ENCODE measurements around the gene LARP1.
A peak's percentile ranks its signal among the peaks of the same experiment; 100 is the strongest.
"Not testable (repeated sequence)": the region's sequence is repeated elsewhere in the genome, so short reads cannot be mapped to it uniquely, and the experiment has no call there.

LARP1 gene

DNA sequence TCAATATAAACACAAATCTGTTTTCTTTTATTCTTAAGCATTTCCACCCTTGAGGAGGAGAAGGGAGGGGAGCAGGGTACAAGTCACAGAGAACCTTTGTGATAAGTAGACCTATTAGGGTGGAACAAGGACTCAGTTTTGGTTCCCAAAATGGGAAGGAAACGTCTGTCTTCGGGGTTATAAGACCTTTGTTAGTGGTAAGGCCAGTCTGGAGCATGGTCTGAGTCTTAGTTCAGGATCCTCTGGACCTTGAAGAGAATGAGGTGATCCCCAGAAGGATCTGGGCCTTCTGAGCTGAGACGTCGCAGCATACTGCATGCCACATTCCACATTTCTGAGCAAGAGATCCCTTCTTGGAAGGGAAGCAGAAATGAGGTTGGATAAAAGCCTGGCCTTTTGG is 58.0 kb downstream of the LARP1 start:
- Histone ChIP-seq H3K4me3 (ENCODE audit: low read length in 2 of 2) (no peak overlapping the region), H3K27me3 (ENCODE audit: control insufficient read depth in 1 of 2, insufficient read depth in 2 of 2, low read length in 2 of 2) (no peaks in the 10 kb centered on the region), H3K27ac (ENCODE audit: low read length) (no peak overlapping the region), H3K9me3 (ENCODE audit: control insufficient read depth in 2 of 2, low read length in 2 of 2) (no peaks in the 10 kb centered on the region), H3K4me1 (ENCODE audit: control insufficient read depth, insufficient read depth, low read length) (peaks cover 11% of the 10 kb centered on the region), H3K9ac (ENCODE audit: low read length in 2 of 2) (no peak overlapping the region), H3K36me3 (ENCODE audit: control insufficient read depth in 2 of 2, insufficient read depth in 2 of 2, low read length in 2 of 2) (peaks cover 43 to 54% of the 10 kb centered on the region in 2 donors)

DNA sequence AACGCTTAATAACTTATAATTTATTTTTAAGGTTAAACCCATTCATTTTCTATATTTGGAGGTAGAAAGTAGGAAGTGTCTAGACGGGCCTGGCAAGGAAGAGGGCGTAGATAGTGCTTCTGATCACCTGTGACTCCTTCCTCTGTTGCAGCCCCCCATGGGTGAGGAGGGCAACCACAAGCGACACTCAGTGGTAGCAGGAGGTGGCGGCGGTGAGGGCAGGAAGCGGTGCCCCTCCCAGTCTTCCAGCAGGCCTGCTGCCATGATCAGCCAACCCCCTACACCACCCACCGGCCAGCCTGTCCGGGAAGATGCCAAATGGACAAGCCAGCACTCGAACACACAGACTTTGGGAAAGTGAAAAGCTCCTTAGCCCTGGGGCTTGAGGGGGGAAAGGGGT is 58.6 kb downstream of the LARP1 start:
- peaks cover 15% of the 10 kb centered on the region for H3K4me1 ChIP-seq (ENCODE audit: control insufficient read depth, insufficient read depth, low read length)
- H3K9ac ChIP-seq (ENCODE audit: low read length in 2 of 2), result no peak overlapping the region
- H3K27me3 ChIP-seq (ENCODE audit: control insufficient read depth in 1 of 2, insufficient read depth in 2 of 2, low read length in 2 of 2), result no peaks in the 10 kb centered on the region
- no peaks in the 10 kb centered on the region for H3K9me3 ChIP-seq (ENCODE audit: control insufficient read depth in 2 of 2, low read length in 2 of 2)
- H3K27ac ChIP-seq (ENCODE audit: low read length), result no peak overlapping the region
- H3K36me3 ChIP-seq (ENCODE audit: control insufficient read depth in 2 of 2, insufficient read depth in 2 of 2, low read length in 2 of 2), result peaks cover 42 to 51% of the 10 kb centered on the region in 2 donors
- H3K4me3 ChIP-seq (ENCODE audit: low read length in 2 of 2), result no peak overlapping the region

DNA sequence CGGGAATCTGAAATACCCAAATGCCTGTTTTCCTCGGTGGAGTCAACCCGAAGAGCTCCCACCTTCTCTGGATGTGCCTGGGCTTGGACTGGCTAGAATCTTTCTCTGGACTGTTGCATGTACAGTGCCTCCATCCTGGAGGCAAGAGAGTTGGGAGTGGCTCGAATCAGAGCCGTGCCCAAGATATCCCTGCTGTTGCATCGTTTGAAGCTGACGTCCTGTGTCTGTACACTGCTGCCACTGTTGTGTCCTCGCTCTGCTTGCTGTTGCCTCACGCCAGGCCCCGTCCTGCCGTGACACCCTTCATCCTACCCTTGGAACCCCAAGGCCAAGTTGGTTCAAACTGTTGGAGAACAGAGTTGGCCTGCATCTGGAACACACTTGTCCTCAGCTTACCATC is 59.8 kb downstream of the LARP1 start:
- H3K4me1 ChIP-seq (ENCODE audit: control insufficient read depth, insufficient read depth, low read length), result peaks cover 20% of the 10 kb centered on the region
- H3K9ac ChIP-seq (ENCODE audit: low read length in 2 of 2), result no peak overlapping the region
- H3K36me3 ChIP-seq (ENCODE audit: control insufficient read depth in 2 of 2, insufficient read depth in 2 of 2, low read length in 2 of 2), result peaks cover 48 to 59% of the 10 kb centered on the region in 2 donors
- H3K9me3 ChIP-seq (ENCODE audit: control insufficient read depth in 2 of 2, low read length in 2 of 2), result no peaks in the 10 kb centered on the region
- H3K4me3 ChIP-seq (ENCODE audit: low read length in 2 of 2), result no peak overlapping the region
- no peak overlapping the region for H3K27ac ChIP-seq (ENCODE audit: low read length)
- no peaks in the 10 kb centered on the region for H3K27me3 ChIP-seq (ENCODE audit: control insufficient read depth in 1 of 2, insufficient read depth in 2 of 2, low read length in 2 of 2)

DNA sequence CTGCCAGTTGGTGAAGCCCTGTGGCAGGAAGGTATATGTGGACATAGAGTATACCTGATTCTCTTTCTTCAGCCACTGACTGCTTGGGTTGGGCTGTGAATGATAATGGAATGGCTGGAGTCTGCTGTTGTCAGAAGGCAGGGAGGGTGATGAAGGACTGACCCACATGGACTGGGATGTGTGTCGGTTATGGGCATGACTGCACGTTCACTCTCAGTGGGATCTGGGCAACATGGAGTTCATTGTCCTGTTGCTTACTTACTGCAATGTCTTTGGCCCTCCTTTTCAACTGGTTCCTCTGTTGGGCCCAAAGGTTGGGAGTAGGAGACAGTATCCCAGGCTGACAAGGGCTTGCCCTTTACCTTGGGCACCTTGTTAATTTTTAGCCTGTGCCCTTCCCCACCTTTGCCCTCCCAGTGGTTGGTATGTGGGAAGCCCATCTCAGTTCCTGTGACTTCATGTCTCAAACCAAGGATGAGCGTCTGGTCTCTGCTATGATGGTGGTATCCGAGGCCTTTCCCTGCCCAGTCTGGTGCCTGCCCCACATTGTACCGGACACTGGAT is 60.6 kb downstream of the LARP1 start:
- peaks cover 53 to 66% of the 10 kb centered on the region in 2 donors for H3K36me3 ChIP-seq (ENCODE audit: control insufficient read depth in 2 of 2, insufficient read depth in 2 of 2, low read length in 2 of 2)
- H3K9me3 ChIP-seq (ENCODE audit: control insufficient read depth in 2 of 2, low read length in 2 of 2), result no peaks in the 10 kb centered on the region
- no peaks in the 10 kb centered on the region for H3K27me3 ChIP-seq (ENCODE audit: control insufficient read depth in 1 of 2, insufficient read depth in 2 of 2, low read length in 2 of 2)
- H3K27ac ChIP-seq (ENCODE audit: low read length), result no peak overlapping the region
- no peak overlapping the region for H3K4me3 ChIP-seq (ENCODE audit: low read length in 2 of 2)
- H3K9ac ChIP-seq (ENCODE audit: low read length in 2 of 2), result no peak overlapping the region
- peaks cover 20% of the 10 kb centered on the region for H3K4me1 ChIP-seq (ENCODE audit: control insufficient read depth, insufficient read depth, low read length)

DNA sequence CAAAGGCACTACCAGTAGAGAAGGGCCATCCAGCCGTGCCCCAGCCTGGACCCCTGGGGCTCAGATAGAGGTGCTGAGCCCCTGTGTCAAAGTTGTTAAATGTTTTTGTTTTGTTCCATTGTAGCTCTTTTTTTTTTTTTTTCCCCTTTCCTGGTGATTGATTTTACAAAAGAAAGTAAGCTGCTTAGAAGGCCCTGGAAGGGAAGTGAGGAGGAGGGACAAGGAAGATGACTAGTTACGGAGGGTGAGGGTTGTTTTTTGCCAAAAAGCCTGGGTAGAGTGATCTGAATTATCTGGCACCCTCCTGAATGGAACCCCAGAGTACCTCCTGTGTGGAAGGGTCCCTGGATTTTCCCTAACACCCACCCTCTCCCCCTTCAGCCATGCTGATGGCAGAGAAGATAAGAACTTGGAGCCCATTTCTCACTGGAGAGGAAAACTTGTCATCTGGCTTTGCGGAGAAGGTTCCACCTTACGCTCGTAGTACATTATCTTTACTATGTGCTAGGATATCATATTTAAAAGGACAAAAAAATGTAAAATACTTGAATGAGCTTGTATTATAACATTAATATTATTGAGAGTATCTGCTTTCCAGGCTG is 61.8 kb downstream of the LARP1 start:
- peak overlapping the region in 1 of 2 donors; percentile 21 for H3K9ac ChIP-seq (ENCODE audit: low read length in 2 of 2)
- H3K9me3 ChIP-seq (ENCODE audit: control insufficient read depth in 2 of 2, low read length in 2 of 2), result no peaks in the 10 kb centered on the region
- no peak overlapping the region for H3K27ac ChIP-seq (ENCODE audit: low read length)
- no peak overlapping the region for H3K4me3 ChIP-seq (ENCODE audit: low read length in 2 of 2)
- peaks cover 20% of the 10 kb centered on the region for H3K4me1 ChIP-seq (ENCODE audit: control insufficient read depth, insufficient read depth, low read length)
- H3K27me3 ChIP-seq (ENCODE audit: control insufficient read depth in 1 of 2, insufficient read depth in 2 of 2, low read length in 2 of 2), result no peaks in the 10 kb centered on the region
- peaks cover 54 to 63% of the 10 kb centered on the region in 2 donors for H3K36me3 ChIP-seq (ENCODE audit: control insufficient read depth in 2 of 2, insufficient read depth in 2 of 2, low read length in 2 of 2)

DNA sequence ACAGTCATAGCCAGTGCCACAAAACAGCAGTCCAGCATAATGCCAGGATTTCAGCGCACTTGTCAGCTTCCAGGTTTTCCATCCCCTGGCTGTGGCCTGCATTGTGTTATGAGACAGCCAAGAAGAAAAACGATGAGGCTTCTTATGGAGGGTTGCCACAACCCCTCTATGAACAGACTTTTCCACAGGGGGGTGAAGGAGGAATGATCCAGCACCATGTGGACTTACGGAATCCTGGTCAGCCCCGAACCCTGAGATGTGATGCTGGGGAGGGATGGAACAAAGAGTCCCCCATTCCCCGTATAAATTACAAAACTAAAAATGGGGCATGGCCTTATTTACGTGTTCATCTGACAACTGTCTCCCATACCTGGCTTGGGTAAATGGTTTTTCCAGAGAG is 62.6 kb downstream of the LARP1 start:
- Histone ChIP-seq H3K4me3 (ENCODE audit: low read length in 2 of 2) (no peak overlapping the region), H3K9me3 (ENCODE audit: control insufficient read depth in 2 of 2, low read length in 2 of 2) (no peaks in the 10 kb centered on the region), H3K36me3 (ENCODE audit: control insufficient read depth in 2 of 2, insufficient read depth in 2 of 2, low read length in 2 of 2) (peaks cover 62 to 67% of the 10 kb centered on the region in 2 donors), H3K4me1 (ENCODE audit: control insufficient read depth, insufficient read depth, low read length) (peaks cover 20% of the 10 kb centered on the region), H3K9ac (ENCODE audit: low read length in 2 of 2) (no peak overlapping the region), H3K27me3 (ENCODE audit: control insufficient read depth in 1 of 2, insufficient read depth in 2 of 2, low read length in 2 of 2) (no peaks in the 10 kb centered on the region), H3K27ac (ENCODE audit: low read length) (peak overlapping the region; percentile 41)

DNA sequence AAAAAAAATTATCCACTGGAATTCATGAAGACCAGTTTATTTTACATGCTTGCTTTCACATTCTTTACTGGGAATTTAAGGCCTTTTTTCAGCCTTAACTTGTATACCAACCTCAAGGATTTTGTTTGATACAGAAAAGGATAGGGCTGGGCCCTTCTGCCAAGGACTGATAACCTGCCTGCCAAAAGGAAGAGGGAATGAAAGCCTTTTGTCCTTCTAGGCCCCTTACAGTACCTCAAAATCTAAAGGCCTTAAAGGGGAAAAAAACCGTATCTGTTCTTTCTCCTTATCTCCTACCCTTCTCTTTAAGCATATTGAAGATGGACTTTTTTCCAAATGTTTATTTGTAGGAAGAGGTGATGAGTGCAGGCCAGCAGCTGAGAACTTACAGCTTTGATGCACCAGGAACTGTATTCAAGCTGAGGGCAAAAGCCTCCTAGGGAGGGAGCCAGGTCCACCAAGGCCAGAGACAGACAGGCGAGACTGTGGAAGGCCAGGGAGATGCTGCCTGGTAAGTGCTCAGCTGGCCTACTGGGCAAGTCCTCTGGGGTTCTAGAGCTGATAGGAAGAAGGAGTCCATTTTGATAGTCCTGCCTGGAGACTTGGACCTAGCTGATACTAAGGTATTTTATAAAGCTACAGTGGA is 63.4 kb downstream of the LARP1 start:
- H3K4me3 ChIP-seq (ENCODE audit: low read length in 2 of 2), result no peak overlapping the region
- peak overlapping the region in 1 of 2 donors; percentile 9 for H3K9ac ChIP-seq (ENCODE audit: low read length in 2 of 2)
- peaks cover 61 to 68% of the 10 kb centered on the region in 2 donors for H3K36me3 ChIP-seq (ENCODE audit: control insufficient read depth in 2 of 2, insufficient read depth in 2 of 2, low read length in 2 of 2)
- H3K27me3 ChIP-seq (ENCODE audit: control insufficient read depth in 1 of 2, insufficient read depth in 2 of 2, low read length in 2 of 2), result no peaks in the 10 kb centered on the region
- H3K9me3 ChIP-seq (ENCODE audit: control insufficient read depth in 2 of 2, low read length in 2 of 2), result no peaks in the 10 kb centered on the region
- no peak overlapping the region for H3K27ac ChIP-seq (ENCODE audit: low read length)
- H3K4me1 ChIP-seq (ENCODE audit: control insufficient read depth, insufficient read depth, low read length), result peaks cover 20% of the 10 kb centered on the region

DNA sequence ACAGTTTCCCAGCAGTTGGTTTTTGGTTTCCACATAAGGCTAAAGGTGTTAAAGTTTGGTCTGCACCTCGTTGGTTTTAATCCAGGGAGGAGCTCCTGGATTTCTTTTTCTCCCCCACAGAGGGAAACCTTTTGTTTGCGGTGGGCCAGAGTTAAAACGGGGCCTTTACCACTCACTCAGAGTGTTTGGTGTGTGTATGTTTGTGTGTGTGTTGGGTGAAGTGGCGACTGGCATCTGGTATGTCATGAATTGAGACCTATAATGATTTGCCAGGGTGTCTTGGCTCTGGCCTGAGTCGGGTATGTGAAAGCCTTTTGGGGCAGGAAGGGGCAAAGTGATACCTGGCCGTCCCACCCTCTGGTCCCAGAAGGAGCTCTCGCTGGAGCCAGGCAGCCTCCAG is 64.4 kb downstream of the LARP1 start:
- Histone ChIP-seq H3K27ac (ENCODE audit: low read length) (no peak overlapping the region), H3K9me3 (ENCODE audit: control insufficient read depth in 2 of 2, low read length in 2 of 2) (no peaks in the 10 kb centered on the region), H3K36me3 (ENCODE audit: control insufficient read depth in 2 of 2, insufficient read depth in 2 of 2, low read length in 2 of 2) (peaks cover 68 to 72% of the 10 kb centered on the region in 2 donors), H3K9ac (ENCODE audit: low read length in 2 of 2) (no peak overlapping the region), H3K4me3 (ENCODE audit: low read length in 2 of 2) (no peak overlapping the region), H3K27me3 (ENCODE audit: control insufficient read depth in 1 of 2, insufficient read depth in 2 of 2, low read length in 2 of 2) (no peaks in the 10 kb centered on the region), H3K4me1 (ENCODE audit: control insufficient read depth, insufficient read depth, low read length) (peaks cover 20% of the 10 kb centered on the region)

DNA sequence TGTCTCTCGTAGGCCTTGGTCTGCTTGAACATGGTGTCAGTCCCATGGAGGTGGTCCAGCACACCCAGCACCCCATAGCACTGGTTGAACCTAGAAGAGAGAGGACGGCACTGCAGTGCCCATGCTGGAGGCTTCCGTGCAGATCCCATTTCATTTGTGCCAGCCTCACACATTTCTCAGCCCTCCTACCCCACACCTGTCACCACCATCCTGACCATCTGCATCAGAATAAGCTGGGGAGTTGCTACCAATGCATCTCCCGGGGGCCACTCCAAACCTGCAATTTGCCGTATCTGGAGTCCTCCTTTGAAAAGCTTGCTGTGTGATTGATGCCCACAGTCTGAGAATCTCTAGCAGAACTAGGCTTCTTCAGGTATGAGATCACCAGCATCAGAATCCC is 65.2 kb downstream of the LARP1 start:
- Histone ChIP-seq H3K9ac (ENCODE audit: low read length in 2 of 2) (peak overlapping the region in 1 of 2 donors; percentile 13), H3K4me1 (ENCODE audit: control insufficient read depth, insufficient read depth, low read length) (peaks cover 20% of the 10 kb centered on the region), H3K4me3 (ENCODE audit: low read length in 2 of 2) (no peak overlapping the region), H3K36me3 (ENCODE audit: control insufficient read depth in 2 of 2, insufficient read depth in 2 of 2, low read length in 2 of 2) (peaks cover 63 to 67% of the 10 kb centered on the region in 2 donors), H3K27ac (ENCODE audit: low read length) (no peak overlapping the region), H3K27me3 (ENCODE audit: control insufficient read depth in 1 of 2, insufficient read depth in 2 of 2, low read length in 2 of 2) (no peaks in the 10 kb centered on the region), H3K9me3 (ENCODE audit: control insufficient read depth in 2 of 2, low read length in 2 of 2) (no peaks in the 10 kb centered on the region)

DNA sequence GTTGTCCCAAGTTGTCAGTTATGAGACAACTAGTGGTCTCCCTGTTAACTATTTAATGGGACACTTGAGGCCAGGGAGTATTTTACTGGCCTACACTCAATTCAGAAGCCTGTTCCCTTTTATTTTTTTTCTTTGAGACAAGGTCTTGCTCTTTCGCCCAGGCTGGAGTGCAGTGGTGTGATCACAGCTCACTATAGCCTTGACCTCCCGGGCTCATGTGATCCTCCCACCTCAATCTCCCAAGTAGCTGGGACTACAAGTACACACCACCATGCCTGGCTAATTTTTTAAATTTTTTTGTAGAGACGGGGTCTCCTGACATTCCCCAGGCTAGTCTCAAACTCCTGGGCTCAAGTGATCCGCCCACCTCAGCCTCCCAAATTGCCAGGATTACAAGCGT is 67.7 kb downstream of the LARP1 start:
- not testable (repeated sequence) for H3K27ac ChIP-seq (ENCODE audit: low read length); H3K9ac ChIP-seq (ENCODE audit: low read length in 2 of 2); H3K4me3 ChIP-seq (ENCODE audit: low read length in 2 of 2); H3K9me3 ChIP-seq (ENCODE audit: control insufficient read depth in 2 of 2, low read length in 2 of 2); H3K27me3 ChIP-seq (ENCODE audit: control insufficient read depth in 1 of 2, insufficient read depth in 2 of 2, low read length in 2 of 2)
- H3K4me1 ChIP-seq (ENCODE audit: control insufficient read depth, insufficient read depth, low read length), result peaks cover 11% of the 10 kb centered on the region
- peaks cover 54 to 57% of the 10 kb centered on the region in 2 donors for H3K36me3 ChIP-seq (ENCODE audit: control insufficient read depth in 2 of 2, insufficient read depth in 2 of 2, low read length in 2 of 2)

DNA sequence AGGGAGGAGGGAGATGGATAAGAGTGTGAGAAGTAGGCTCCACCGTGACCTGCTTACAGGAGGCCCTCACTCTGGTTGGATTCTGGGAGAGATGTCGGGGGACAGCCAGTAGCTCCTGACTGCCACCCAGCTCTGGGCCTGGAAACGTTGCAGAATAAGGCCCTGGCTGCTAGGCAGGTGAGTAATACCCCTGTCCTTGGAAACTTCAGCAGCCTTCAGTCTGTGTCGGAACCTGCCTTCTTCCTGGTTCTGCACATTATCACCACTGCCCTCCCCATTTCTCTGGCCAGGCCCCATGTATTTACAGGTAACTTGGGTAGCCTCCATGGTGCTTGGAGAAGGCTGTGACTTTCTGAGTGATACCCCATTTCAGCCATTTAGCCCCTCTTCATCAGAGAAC is 68.4 kb downstream of the LARP1 start:
- peaks cover 47 to 59% of the 10 kb centered on the region in 2 donors for H3K36me3 ChIP-seq (ENCODE audit: control insufficient read depth in 2 of 2, insufficient read depth in 2 of 2, low read length in 2 of 2)
- no peak overlapping the region for H3K27ac ChIP-seq (ENCODE audit: low read length)
- H3K4me3 ChIP-seq (ENCODE audit: low read length in 2 of 2), result no peak overlapping the region
- no peak overlapping the region for H3K9ac ChIP-seq (ENCODE audit: low read length in 2 of 2)
- H3K9me3 ChIP-seq (ENCODE audit: control insufficient read depth in 2 of 2, low read length in 2 of 2), result no peaks in the 10 kb centered on the region
- H3K27me3 ChIP-seq (ENCODE audit: control insufficient read depth in 1 of 2, insufficient read depth in 2 of 2, low read length in 2 of 2), result no peaks in the 10 kb centered on the region
- H3K4me1 ChIP-seq (ENCODE audit: control insufficient read depth, insufficient read depth, low read length), result peaks cover 5% of the 10 kb centered on the region

Measured in stomach smooth muscle (tissue), 2 donors.